ENCODE results near the gene USP35. TPM values are rescaled to one million over a fixed set of nuclear protein-coding genes. Genes with fewer than 3 reads are reported as not detected.

USP35 gene
- total RNA-seq, 1 experiment from 2014 or later = 11.3 TPM

- H3K4me1 Mint-ChIP-seq (ENCODE audit: low read depth, unreplicated experiment) = peaks cover 16% of the 10 kb centered on the region
- H3K36me3 ChIP-seq (ENCODE audit: control insufficient read depth, insufficient read depth, low read length) = no peaks in the 10 kb centered on the region
- ChIA-PET CTCF (no interaction called here), POLR2A (no interaction called here)
- no peaks in the 10 kb centered on the region for H3K27me3 ChIP-seq (replicated peaks; ENCODE audit: control insufficient read depth, insufficient read depth, low read length)
- no TSS peak for BruUV-seq (replicated peaks)
- DNase-seq = peak in 1 of 2 experiments; percentile 32
- no peak overlapping the region for H3K27ac Mint-ChIP-seq (ENCODE audit: unreplicated experiment)
- peaks cover 14% of the 10 kb centered on the region for H3K36me3 Mint-ChIP-seq (ENCODE audit: insufficient read depth, unreplicated experiment)
- no peak for TF ChIP-seq CTCF (IDR thresholded peaks at IDR 0.05; ENCODE audit: insufficient read depth in 1 of 2, low read depth in 1 of 2, low read length in 1 of 2, severe bottlenecking in 1 of 2, unreplicated experiment in 1 of 2)
- H3K9me3 Mint-ChIP-seq (ENCODE audit: unreplicated experiment) = no peaks in the 10 kb centered on the region
- H3K4me1 ChIP-seq = peaks cover 15% of the 10 kb centered on the region; the same call in 1 of the 2 replicates
- H3K4me3 Mint-ChIP-seq (ENCODE audit: unreplicated experiment) = no peak overlapping the region
- intact Hi-C loops (cut with micrococcal nuclease; ENCODE audit: unreplicated experiment) = no loop called here
- H3K9me3 ChIP-seq = no peaks in the 10 kb centered on the region
- H3K4me3 ChIP-seq (ENCODE audit: low read depth, low read length) = no peak overlapping the region
- no peaks in the 10 kb centered on the region for H3K27me3 Mint-ChIP-seq (ENCODE audit: insufficient read depth, unreplicated experiment)
Measured at GRCh38 chr11:78199015-78199652, 10.4 kb downstream of the USP35 start.

- ChIA-PET POLR2A (no interaction called here), CTCF (no interaction called here)
- TF ChIP-seq CTCF (IDR thresholded peaks at IDR 0.05; ENCODE audit: insufficient read depth in 1 of 2, low read depth in 1 of 2, low read length in 1 of 2, severe bottlenecking in 1 of 2, unreplicated experiment in 1 of 2) = no peak
- no TSS peak for BruUV-seq (replicated peaks)
- Histone ChIP-seq H3K27me3 (replicated peaks; ENCODE audit: control insufficient read depth, insufficient read depth, low read length) (no peaks in the 10 kb centered on the region), H3K36me3 (ENCODE audit: control insufficient read depth, insufficient read depth, low read length) (no peaks in the 10 kb centered on the region), H3K4me3 (ENCODE audit: low read depth, low read length) (no peak overlapping the region), H3K9me3 (no peaks in the 10 kb centered on the region), H3K4me1 (peaks cover 15% of the 10 kb centered on the region; the same call in 1 of the 2 replicates)
- Mint-ChIP-seq H3K4me1 (ENCODE audit: low read depth, unreplicated experiment) (peaks cover 11% of the 10 kb centered on the region), H3K9me3 (ENCODE audit: unreplicated experiment) (no peaks in the 10 kb centered on the region), H3K36me3 (ENCODE audit: insufficient read depth, unreplicated experiment) (peaks cover 14% of the 10 kb centered on the region), H3K4me3 (ENCODE audit: unreplicated experiment) (no peak overlapping the region), H3K27ac (ENCODE audit: unreplicated experiment) (no peak overlapping the region), H3K27me3 (ENCODE audit: insufficient read depth, unreplicated experiment) (no peaks in the 10 kb centered on the region)
- intact Hi-C loops (cut with micrococcal nuclease; ENCODE audit: unreplicated experiment) = no loop called here
- DNase-seq = no peak
Measured at GRCh38 chr11:78199653-78200015, 10.9 kb downstream of the USP35 start.

- Mint-ChIP-seq H3K4me3 (ENCODE audit: unreplicated experiment) (no peak overlapping the region), H3K27me3 (ENCODE audit: insufficient read depth, unreplicated experiment) (no peaks in the 10 kb centered on the region)
- POLR2A ChIA-PET = no interaction called here
Measured at GRCh38 chr11:78200061-78200460, 11.3 kb downstream of the USP35 start.

More at GRCh38 chr11:78200061-78200460, 11.3 kb downstream of the USP35 start:
- H3K27ac Mint-ChIP-seq (ENCODE audit: unreplicated experiment) = no peak overlapping the region
- H3K4me3 ChIP-seq (ENCODE audit: low read depth, low read length) = no peak overlapping the region
- CTCF ChIA-PET = no interaction called here
- no peaks in the 10 kb centered on the region for H3K9me3 Mint-ChIP-seq (ENCODE audit: unreplicated experiment)
- H3K9me3 ChIP-seq = no peaks in the 10 kb centered on the region
- H3K36me3 ChIP-seq (ENCODE audit: control insufficient read depth, insufficient read depth, low read length) = no peaks in the 10 kb centered on the region
- H3K4me1 ChIP-seq = peaks cover 15% of the 10 kb centered on the region; the same call in 1 of the 2 replicates
- no peak for TF ChIP-seq CTCF (IDR thresholded peaks at IDR 0.05; ENCODE audit: insufficient read depth in 1 of 2, low read depth in 1 of 2, low read length in 1 of 2, severe bottlenecking in 1 of 2, unreplicated experiment in 1 of 2)
- no TSS peak for BruUV-seq (replicated peaks)
- H3K36me3 Mint-ChIP-seq (ENCODE audit: insufficient read depth, unreplicated experiment) = peaks cover 16% of the 10 kb centered on the region
- peaks cover 7% of the 10 kb centered on the region for H3K4me1 Mint-ChIP-seq (ENCODE audit: low read depth, unreplicated experiment)
- peak in 1 of 2 experiments; percentile 33 for DNase-seq
- intact Hi-C loops (cut with micrococcal nuclease; ENCODE audit: unreplicated experiment) = no loop called here
- no peaks in the 10 kb centered on the region for H3K27me3 ChIP-seq (replicated peaks; ENCODE audit: control insufficient read depth, insufficient read depth, low read length)
